NCI-H1105 treated with DMSO at 0.1 percent for 48 hours (cell line): ENCODE measurements around the gene ESPN.
"Not testable (repeated sequence)": the region's sequence is repeated elsewhere in the genome, so short reads cannot be mapped to it uniquely, and the experiment has no call there.

ENCODE experiments used
- DNase-seq: peaks from one replicate; lab custom pipeline; 2025; lab: John Stamatoyannopoulos, UW

The ESPN gene

DNA sequence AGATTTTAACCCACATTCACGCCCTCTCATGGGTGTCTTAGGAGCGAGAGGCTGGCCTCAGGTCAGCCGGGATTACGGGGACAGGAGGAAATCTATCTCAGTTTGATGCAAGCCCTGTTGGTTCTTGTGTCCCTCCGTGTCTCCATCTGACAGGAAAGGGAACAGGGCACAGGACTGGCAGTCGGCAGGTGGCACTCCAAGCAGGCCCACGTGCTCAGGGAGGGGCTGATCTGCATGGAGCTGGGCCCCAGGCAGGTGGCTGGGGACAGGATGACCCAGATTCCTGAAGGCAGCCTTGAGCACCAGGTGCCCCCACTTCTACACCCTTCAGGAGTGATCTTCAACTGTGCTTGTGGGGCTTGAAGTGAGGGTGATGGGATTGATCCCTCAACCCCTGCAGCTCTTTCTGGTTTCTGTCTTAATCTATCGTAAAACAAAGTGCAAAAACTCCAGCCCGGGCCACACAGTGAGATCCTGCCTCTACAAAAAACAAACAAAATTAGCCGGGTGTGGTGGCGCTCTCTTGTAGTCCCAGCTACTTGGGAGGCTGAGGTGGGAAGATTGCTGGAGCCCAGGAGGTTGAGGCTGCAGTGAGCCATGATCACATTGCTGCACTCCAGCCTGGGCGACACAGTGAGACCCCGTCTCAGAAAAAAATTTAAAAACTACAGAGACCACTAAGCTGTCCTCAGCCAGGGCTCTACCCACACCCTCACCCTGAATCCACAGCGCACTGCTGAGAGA, 58.6 kb downstream of the ESPN start:
- DNase-seq = no peak

- DNase-seq = no peak
Measured at GRCh38 chr1:6483761-6484117, 59.2 kb downstream of the ESPN start.

DNA sequence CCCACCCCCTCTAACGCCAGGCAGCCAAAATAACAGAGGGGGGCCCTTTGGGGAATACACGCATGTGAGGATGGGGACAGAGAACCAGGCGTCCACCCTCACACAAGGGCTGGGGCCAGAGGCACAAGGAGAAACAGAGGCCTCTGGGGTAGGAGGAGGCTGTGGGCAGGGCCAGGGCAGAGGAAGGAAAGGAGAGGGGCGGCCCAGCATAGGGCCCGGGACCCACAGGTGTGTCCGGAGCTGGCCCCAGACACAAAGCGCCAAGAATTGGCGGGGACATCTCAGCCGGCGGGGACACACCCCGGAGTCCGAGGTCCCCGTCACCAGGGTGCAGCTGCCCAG, 60.2 kb downstream of the ESPN start:
- no peak for DNase-seq

DNA sequence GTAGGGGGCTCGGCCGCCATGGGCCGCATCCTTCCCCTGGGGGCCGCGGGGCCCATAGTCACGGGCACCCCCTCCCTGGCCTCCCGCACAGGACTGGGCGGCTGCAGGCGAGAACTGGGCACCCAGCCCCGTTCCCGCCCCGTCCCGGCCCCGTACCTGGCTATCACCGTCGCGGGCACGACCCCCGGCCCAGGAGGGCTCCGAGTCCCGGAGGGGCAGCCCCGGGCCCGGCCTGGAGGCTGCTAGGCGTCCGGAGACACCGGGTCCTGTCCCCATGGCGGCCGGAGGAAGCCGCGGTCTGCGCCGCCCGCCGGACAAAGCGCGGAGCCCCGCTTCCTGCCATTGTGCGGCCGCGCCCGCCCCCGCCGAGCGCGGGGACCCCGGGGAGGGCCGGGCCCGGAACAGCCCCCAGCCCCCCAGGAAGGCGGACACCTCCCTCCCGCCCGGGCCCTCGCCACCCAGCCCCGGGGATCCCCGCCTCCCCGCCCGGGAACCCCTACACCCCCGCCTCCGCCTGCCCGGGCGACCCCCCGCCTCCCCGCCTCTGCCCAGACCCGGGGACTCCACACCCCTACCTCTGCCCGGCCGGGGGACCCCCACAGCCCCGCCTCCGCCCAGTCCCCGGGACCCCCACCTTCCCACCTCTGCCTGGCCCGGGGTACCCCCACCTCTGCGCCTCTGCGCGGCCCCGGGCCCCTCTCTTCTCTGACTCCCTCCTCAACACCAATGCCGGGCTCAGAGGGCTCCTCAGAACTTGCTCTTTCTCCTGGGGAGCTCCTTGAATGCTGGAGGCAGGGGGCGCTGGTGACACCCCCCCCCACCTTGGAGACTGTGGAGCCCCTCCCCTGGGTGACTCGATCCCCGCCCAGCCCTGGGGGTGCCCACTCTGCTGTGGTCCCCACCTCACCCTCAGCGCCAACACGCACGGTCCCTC, 60.9 kb downstream of the ESPN start:
- no peak for DNase-seq

DNA sequence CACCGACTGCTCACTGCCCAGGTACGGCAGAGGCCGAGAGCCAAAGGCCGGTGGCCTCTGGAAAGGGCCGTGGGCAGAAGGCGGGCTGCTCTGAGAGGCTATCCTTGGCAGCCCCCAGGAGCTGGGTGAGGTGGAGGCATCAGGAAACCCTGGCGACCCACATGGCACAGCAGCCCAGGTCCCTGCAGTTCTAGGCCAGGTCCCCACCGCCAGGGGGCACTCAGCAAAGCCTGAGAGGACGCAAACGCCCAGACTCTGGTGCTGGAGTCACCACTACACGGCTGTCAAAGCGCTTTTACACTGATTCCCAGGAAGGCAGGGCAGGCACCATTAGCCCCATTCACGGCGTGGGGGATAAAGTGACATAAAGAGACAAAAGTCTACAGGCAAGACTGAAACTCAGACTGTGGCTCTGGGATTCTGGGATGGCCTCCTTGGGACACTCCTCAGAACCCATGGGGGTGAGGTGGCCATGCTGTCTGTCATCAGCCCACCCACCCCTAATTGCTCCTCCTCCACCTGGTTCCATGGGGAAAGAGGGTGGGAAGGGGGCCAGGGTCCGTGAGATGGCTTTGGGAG, 61.9 kb downstream of the ESPN start:
- peak; percentile 81 for DNase-seq

DNA sequence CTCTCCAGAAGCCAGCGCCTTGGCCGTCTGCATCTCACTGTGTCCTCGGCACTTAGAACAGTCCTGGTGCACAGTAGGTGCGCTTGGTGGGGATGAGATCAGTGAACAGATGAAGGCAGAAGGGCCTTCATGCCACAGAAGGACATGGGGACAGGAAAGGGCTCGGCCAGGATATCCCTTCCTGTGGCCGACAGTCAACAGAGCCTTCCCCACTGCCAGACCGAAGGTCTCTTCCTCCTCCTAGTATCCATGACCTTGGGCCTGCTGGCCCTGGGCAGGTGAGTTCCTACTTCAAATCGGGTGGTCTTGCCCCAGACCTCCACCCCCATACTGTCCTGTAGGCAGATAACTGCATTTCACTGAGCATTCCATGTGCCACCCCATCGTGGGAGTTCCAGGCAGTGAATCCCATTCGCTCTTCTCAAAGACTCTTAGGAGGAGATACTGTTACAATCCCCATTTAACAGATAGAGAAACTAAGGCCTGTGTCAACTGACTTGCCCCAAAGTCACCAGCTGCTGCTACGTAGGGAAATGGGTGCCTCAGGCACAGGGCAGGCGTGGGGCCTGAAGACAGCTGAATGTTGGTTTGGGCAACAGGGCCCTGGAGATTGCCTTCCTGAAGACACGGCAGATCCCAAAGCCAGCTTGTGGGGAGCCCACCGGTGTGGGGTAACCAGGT, 63.4 kb downstream of the ESPN start:
- DNase-seq = no peak

- DNase-seq = no peak
Measured at GRCh38 chr1:6488602-6489382, 64.2 kb downstream of the ESPN start.

DNA sequence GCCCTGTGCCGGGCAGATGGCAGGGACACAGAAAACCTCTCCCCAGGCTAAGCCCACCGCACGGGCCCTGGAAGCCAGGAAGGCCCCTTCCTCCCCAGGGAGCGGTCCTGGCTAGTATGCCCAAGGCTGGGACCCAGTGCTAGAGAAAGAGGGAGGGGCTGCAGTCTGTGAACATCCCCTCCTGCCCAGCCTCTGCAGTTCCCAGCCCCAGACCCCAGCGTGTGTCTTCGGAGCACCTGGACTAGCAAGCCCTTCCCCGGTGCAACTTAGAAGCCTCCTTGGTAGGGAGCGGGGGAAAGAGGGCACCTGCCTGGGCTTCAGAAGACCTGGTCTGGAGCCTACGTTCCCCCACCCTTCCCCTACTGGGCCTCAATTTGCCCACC, 64.8 kb downstream of the ESPN start:
- no peak for DNase-seq

- DNase-seq = peak; percentile 64
Measured at GRCh38 chr1:6489799-6490180, 65.2 kb downstream of the ESPN start.

DNA sequence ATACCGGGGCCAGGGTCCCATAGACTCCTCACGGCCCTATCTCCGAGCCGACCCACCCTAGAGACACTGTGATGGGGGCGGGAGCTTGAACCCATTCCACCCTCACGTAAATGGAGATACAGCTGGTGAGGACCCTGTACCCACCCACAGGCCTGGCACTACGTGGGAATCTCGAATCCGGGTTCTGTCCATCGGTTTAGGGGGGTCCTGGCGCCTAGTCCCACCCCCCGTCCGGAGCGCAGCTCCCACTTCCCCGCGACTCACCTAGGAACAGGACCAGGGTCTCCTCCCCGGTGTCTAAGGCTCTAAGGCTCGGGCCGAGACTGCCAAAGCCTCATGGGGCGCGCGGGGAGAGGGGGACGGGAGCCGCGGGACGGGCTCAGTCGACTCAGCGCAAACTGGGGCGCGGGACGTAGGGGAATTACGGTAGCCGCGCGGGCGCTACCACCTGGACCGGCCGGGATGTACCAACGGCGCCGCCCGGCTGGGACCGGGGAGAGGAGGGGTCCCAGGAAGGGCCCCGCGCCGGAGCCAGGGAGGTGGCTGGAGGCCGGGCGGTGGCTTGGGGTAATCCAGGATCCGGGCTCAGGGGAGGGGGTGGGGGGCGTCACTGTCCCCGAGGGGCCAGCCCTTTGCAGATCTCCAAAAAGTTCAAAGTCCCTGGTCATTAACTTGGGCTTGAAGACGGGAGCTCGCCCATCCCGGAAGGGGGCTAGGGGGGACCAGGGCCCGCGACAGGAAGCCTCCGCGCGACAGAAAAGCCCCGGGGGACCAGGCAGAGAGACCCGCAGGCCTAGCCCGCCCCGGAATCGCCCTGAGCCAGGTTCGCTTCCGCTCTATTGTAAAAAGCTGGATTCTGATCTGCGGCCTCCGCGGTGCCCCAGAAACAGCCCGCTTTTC, 65.9 kb downstream of the ESPN start:
- peak; percentile 40 for DNase-seq

DNA sequence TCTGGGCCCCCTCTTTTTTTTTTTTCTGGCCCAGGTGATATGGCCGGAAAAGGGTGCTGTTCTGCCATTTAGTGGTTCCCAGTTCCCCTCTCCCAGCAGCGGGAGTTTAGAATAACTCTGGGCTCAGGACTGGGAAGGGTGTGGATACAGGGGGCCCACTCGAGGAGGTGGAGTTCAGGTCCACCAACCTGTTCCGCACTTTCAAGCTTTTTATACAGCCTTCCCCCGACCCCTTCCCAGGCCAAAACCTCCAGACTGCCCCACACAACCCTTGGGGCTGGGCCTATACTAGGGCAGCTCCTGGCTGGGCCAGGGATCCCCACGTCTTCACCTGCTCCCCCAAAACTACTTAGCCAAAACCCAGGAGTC, 66.5 kb downstream of the ESPN start:
- no peak for DNase-seq

DNA sequence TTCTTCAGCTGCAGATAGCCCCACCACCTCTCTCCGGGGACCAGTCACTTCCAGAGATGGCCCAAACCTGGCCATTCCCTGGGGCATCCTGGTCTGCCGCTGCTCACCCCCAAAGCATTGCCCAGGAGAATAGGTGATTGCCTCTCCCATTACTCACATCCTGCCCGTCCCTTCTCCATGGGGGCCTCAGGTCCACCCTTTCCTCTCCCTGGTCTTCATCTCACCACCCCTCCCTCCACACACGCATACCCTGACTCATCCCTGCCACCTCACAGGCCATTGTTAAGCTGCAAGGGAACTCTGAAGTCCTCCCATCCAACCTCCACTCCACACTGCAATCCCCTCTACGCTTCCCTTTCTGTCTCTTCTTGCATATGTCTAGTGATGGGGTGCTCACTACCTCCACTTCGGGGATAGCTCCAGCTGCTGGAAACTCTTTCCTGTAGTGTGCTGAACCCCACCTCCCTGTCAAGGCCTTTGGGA, 66.9 kb downstream of the ESPN start, which contains the start of gene PLEKHG5:
TSS of gene PLEKHG5 (minus strand) at position 188 of the 483 bp plus-strand sequence. CDS start 14,096 bp downstream, outside the sequence.
- no peak for DNase-seq

DNA sequence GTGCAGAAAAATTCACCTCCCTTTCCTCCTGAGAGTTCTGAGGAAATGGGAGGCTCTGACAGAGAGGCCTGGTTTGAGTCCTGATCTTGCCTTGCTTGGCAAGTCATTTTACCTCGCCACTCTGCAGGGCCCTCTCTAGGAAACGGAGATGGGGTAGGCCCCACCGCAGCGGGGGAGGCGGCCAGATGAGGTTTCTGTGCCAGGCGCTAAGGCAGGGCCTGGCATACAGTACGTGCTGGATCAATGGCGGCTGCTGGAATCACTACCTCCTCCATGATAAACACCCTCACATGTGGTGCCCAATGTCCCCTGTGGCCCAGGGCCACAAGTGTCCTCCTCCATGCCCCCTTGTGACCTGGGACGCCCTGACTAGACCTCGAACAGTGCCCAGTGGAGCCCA, 67.4 kb downstream of the ESPN start:
- DNase-seq = no peak

- DNase-seq = not testable (repeated sequence)
Measured at GRCh38 chr1:6493834-6494223, 69.3 kb downstream of the ESPN start.

DNA sequence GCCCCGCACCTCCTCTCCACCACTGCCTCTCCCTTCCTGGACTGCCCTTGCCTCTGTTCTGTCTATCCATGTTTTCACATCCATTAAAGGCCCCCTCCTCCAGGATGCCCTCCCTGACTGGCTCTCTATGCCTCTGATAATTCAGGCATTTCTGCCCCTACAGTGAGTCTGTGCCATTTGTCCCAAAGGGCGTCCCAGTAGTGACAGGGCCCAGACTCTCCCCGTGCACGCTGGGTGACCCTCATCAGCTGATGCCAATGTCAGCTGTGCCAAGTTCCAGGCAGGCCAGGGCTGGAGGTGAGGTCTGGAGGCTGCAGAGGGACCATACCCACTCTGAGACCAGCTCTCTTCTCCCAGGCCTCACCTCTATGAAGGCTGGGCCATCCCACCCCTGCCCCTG, 70.1 kb downstream of the ESPN start:
- no peak for DNase-seq

- DNase-seq = no peak
Measured at GRCh38 chr1:6495041-6495441, 70.5 kb downstream of the ESPN start.

GRCh38 chr1:6495540-6496364, 71.2 kb downstream of the ESPN start:
- no peak for DNase-seq

GRCh38 chr1:6496365-6496721, 71.8 kb downstream of the ESPN start:
- DNase-seq = no peak

- no peak for DNase-seq
Measured at GRCh38 chr1:6496890-6497214, 72.3 kb downstream of the ESPN start.
